ENCODE results near the gene RAPGEF2. TPM values are rescaled to one million over a fixed set of nuclear protein-coding genes. Genes with fewer than 3 reads are reported as not detected.
A peak's percentile ranks its signal among the peaks of the same experiment; 100 is the strongest.

Gene RAPGEF2
- total RNA-seq, 1 donor from 2014 or later, result 31.0 TPM

DNA sequence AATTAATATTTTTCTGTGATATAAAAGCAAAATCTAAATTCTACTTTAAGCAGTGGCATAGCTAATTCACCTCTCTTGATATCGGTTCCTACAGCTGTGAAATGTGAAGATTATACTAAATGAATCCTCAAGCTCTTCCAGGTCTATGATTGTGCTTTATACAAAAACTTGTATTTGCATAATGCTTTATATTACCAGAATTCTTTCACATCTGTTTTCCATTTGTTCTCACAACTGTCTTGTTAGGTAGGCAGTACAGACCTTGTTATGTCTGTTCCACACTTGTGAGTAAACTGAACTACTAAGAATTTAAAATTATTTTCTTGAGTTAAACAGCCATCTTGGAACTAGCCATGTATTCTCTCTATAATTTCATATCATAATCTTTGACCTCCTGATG is 184.9 kb downstream of the RAPGEF2 start:
- H3K9me3 Mint-ChIP-seq (ENCODE audit: low read depth), result no peaks in the 10 kb centered on the region

DNA sequence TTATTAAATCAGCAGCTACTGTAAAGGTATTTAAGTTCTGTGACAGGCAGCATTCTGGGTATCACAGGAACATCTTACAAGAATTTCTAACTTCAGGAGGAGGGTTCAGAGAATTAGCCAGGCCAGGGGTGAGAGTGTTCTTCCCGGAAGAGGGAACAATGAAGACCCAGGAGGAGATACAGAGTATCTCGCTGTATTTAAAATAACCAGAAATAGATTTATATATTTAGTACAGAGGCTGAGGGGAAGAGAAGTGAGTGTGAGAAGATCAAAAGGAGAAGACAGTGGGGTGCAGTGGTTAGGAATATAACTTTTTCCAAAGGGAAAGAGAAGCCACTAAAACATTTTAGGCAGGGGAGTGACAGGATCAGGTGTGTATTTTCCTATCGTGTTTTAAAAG is 186.8 kb downstream of the RAPGEF2 start:
- Mint-ChIP-seq H3K36me3 (ENCODE audit: low read depth) (peaks cover 4% of the 10 kb centered on the region), H3K27ac (ENCODE audit: unreplicated experiment) (peak overlapping the region; percentile 42), H3K4me1 (ENCODE audit: low read depth) (peaks cover 60% of the 10 kb centered on the region), H3K9me3 (ENCODE audit: low read depth) (no peaks in the 10 kb centered on the region), H3K27me3 (ENCODE audit: low read depth) (no peaks in the 10 kb centered on the region), H3K4me3 (ENCODE audit: unreplicated experiment) (no peak overlapping the region)
- TF ChIP-seq, protein P1, sequence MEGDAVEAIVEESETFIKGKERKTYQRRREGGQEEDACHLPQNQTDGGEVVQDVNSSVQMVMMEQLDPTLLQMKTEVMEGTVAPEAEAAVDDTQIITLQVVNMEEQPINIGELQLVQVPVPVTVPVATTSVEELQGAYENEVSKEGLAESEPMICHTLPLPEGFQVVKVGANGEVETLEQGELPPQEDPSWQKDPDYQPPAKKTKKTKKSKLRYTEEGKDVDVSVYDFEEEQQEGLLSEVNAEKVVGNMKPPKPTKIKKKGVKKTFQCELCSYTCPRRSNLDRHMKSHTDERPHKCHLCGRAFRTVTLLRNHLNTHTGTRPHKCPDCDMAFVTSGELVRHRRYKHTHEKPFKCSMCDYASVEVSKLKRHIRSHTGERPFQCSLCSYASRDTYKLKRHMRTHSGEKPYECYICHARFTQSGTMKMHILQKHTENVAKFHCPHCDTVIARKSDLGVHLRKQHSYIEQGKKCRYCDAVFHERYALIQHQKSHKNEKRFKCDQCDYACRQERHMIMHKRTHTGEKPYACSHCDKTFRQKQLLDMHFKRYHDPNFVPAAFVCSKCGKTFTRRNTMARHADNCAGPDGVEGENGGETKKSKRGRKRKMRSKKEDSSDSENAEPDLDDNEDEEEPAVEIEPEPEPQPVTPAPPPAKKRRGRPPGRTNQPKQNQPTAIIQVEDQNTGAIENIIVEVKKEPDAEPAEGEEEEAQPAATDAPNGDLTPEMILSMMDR (IDR thresholded peaks at IDR 0.05), result no peak
- DNase-seq (ENCODE audit: low spot score), result no peak

More for the DNA sequence above, 184.9 kb downstream of the RAPGEF2 start:
- no peak overlapping the region for H3K4me3 Mint-ChIP-seq (ENCODE audit: unreplicated experiment)
- TF ChIP-seq, protein P1 (IDR thresholded peaks at IDR 0.05), result no peak
- peaks cover 4% of the 10 kb centered on the region for H3K36me3 Mint-ChIP-seq (ENCODE audit: low read depth)
- H3K4me1 Mint-ChIP-seq (ENCODE audit: low read depth), result peaks cover 77% of the 10 kb centered on the region
- DNase-seq (ENCODE audit: low spot score), result no peak
- H3K27me3 Mint-ChIP-seq (ENCODE audit: low read depth), result no peaks in the 10 kb centered on the region
- H3K27ac Mint-ChIP-seq (ENCODE audit: unreplicated experiment), result no peak overlapping the region

DNA sequence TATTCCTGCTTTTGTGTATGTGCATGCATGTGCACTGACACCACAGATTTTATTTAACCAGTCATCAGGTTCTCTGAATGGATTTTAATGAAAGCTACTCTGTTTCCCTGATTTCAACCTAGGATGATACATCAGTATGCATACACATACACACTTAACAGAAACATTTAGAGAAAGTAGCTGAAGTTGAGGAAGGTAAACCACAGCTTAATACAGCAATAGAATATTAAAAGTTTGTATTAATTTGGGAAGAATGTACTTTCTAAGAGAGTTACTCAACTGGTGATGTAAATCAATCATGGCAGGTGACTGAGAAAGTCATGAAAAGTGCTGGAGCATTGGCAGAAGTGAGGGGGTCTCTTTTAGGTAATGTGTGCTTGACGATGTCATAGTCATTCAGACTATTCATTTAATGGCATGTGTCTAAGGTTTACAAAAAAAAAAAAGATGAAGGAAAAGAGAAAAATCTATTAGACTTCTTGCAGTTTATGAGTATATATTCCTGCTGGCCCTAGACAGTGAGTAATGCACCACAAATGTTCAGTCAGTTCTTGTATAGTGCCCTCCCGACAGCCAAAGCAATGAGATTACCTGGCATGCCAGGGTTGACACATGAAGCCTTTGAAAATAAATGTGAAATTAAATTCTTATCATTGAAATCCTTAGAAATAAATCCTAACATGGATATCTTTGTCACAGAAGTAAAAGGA is 187.6 kb downstream of the RAPGEF2 start:
- Mint-ChIP-seq H3K27me3 (ENCODE audit: low read depth) (no peaks in the 10 kb centered on the region), H3K4me3 (ENCODE audit: unreplicated experiment) (no peak overlapping the region), H3K4me1 (ENCODE audit: low read depth) (peaks cover 60% of the 10 kb centered on the region), H3K36me3 (ENCODE audit: low read depth) (peaks cover 4% of the 10 kb centered on the region), H3K27ac (ENCODE audit: unreplicated experiment) (peak overlapping the region; percentile 81), H3K9me3 (ENCODE audit: low read depth) (no peaks in the 10 kb centered on the region)
- no peak for DNase-seq (ENCODE audit: low spot score)
- TF ChIP-seq, protein P1 (IDR thresholded peaks at IDR 0.05), result no peak

DNA sequence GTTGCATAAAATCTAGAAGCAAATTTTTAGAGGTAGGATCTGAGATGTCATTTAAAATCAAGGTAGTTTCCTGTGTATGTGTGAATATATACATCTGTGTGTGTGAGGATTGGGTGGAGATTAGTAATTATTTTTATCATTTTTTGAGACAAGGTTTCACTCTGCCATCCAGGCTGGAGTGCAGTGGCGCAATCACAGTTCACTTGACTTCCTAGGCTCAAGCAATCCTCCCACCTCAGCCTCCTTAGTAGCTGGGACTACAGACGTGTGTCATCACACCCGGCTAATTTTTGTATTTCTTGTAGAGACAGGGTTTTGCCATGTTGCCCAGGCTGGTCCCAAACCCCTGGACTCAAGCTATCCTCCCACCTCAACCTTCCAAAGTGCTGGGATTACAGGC is 188.3 kb downstream of the RAPGEF2 start:
- Mint-ChIP-seq H3K27me3 (ENCODE audit: low read depth) (no peaks in the 10 kb centered on the region), H3K36me3 (ENCODE audit: low read depth) (peaks cover 4% of the 10 kb centered on the region), H3K4me3 (ENCODE audit: unreplicated experiment) (no peak overlapping the region), H3K9me3 (ENCODE audit: low read depth) (no peaks in the 10 kb centered on the region), H3K4me1 (ENCODE audit: low read depth) (peaks cover 61% of the 10 kb centered on the region), H3K27ac (ENCODE audit: unreplicated experiment) (peak overlapping the region; percentile 81)
- TF ChIP-seq, protein P1 (IDR thresholded peaks at IDR 0.05), result no peak
- no peak for DNase-seq (ENCODE audit: low spot score)

DNA sequence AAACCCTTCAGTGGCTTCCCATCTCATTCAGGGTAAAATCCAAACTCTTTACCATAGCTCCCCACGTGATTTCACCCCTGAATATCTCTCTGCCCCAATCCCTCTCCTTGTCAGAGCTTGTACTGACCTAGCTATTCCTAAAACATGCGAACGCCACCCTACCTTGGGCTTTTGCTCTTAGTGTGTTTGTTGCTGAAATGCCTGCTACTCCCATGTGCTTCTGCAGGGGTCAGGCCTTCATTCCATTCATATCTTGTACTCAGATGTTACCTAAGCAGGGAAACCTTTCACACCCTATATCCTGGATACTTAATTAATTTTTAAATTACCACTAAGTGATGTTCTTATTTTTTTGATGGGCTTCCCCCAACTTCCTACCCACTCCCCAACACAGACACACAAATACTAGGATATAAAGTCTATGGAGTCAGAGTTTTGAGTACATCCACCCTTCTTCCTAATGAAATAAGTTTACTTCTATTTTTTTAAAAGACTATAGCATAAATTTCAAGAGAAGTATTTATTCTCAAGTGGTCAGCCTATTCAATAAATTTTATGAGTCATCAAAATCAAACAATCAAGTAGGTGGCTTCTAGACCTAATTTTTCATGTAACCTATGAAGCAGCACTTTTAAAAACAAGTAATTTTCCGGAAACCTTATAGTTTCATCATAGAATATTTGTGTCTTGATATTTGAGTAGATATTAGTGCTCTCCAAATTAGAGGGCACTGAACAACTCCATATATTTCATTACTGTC is 189.4 kb downstream of the RAPGEF2 start:
- Mint-ChIP-seq H3K9me3 (ENCODE audit: low read depth) (no peaks in the 10 kb centered on the region), H3K4me1 (ENCODE audit: low read depth) (peaks cover 65% of the 10 kb centered on the region), H3K27me3 (ENCODE audit: low read depth) (no peaks in the 10 kb centered on the region), H3K36me3 (ENCODE audit: low read depth) (peaks cover 4% of the 10 kb centered on the region), H3K27ac (ENCODE audit: unreplicated experiment) (no peak overlapping the region), H3K4me3 (ENCODE audit: unreplicated experiment) (no peak overlapping the region)
- TF ChIP-seq, protein P1 (IDR thresholded peaks at IDR 0.05), result no peak
- no peak for DNase-seq (ENCODE audit: low spot score)
